Stimulated activated CD4-positive, alpha-beta T cell treated with anti-CD3 and anti-CD28 coated beads, Interleukin-12 subunit alpha, Interleukin-12 subunit beta, amount 100 ng/mL, for 48 hours (primary cell): ENCODE measurements around the gene AKAP8.
"Not testable (repeated sequence)": the region's sequence is repeated elsewhere in the genome, so short reads cannot be mapped to it uniquely, and the experiment has no call there.

Experiments used
- DNase-seq, 3 donors: peaks; one replicate each; pipeline ENCODE4 v3.0.0-alpha.2; 2020; ENCODE audit warnings: low read depth in 2 of 3, low spot score in 1 of 3

The AKAP8 gene

GRCh38 chr19:15374105-15374651 is 5.4 kb downstream of the AKAP8 start:
- DNase-seq, result no peak

GRCh38 chr19:15373644-15374043 is 5.9 kb downstream of the AKAP8 start:
- no peak for DNase-seq

- no peak for DNase-seq
Observed at GRCh38 chr19:15372891-15373301, 6.7 kb downstream of the AKAP8 start.

GRCh38 chr19:15372470-15372869 is 7.1 kb downstream of the AKAP8 start:
- DNase-seq, result no peak

GRCh38 chr19:15371786-15372380 is 7.7 kb downstream of the AKAP8 start:
- DNase-seq, result no peak

- DNase-seq, result no peak
Observed at GRCh38 chr19:15371119-15371518, 8.5 kb downstream of the AKAP8 start.

GRCh38 chr19:15369594-15369891 is 10.0 kb downstream of the AKAP8 start:
- DNase-seq, result no peak

GRCh38 chr19:15368798-15369593 is 10.6 kb downstream of the AKAP8 start:
- no peak for DNase-seq

GRCh38 chr19:15368051-15368632 is 11.4 kb downstream of the AKAP8 start:
- DNase-seq, result no peak

- no peak for DNase-seq
Observed at GRCh38 chr19:15367439-15367838, 12.1 kb downstream of the AKAP8 start.

GRCh38 chr19:15365264-15365663 is 14.3 kb downstream of the AKAP8 start:
- DNase-seq, result no peak

GRCh38 chr19:15363791-15364190 is 15.8 kb downstream of the AKAP8 start:
- DNase-seq, result not testable (repeated sequence)

- DNase-seq, result not testable (repeated sequence)
Observed at GRCh38 chr19:15363048-15363447, 16.5 kb downstream of the AKAP8 start.

- DNase-seq, result not testable (repeated sequence)
Observed at GRCh38 chr19:15360015-15360414, 19.6 kb downstream of the AKAP8 start.

- DNase-seq, result no peak
Observed at GRCh38 chr19:15358918-15359317, 20.7 kb downstream of the AKAP8 start.

GRCh38 chr19:15357906-15358305 is 21.7 kb downstream of the AKAP8 start:
- no peak for DNase-seq

- DNase-seq, result no peak
Observed at GRCh38 chr19:15354566-15355296, 24.9 kb downstream of the AKAP8 start.

GRCh38 chr19:15353908-15354307 is 25.7 kb downstream of the AKAP8 start:
- DNase-seq, result no peak

- DNase-seq, result not testable (repeated sequence)
Observed at GRCh38 chr19:15352535-15352934, 27.1 kb downstream of the AKAP8 start.

- not testable (repeated sequence) for DNase-seq
Observed at GRCh38 chr19:15341328-15341727, 38.3 kb downstream of the AKAP8 start.

GRCh38 chr19:15340086-15340485 is 39.5 kb downstream of the AKAP8 start:
- DNase-seq, result no peak

GRCh38 chr19:15337202-15337601 is 42.4 kb downstream of the AKAP8 start:
- DNase-seq, result no peak
